IPS DF 4.7 (cell line): ENCODE measurements around the gene TTC28.

Experiments used
- DNase-seq: peaks from one replicate; pipeline ENCODE4 v3.0.0-alpha.2; 2013; ENCODE audit warnings: low spot score; ENCODE audit errors: extremely low read depth

Gene TTC28

GRCh38 chr22:27934069-27934468 lies 745.6 kb downstream of the TTC28 start:
- no peak for DNase-seq

GRCh38 chr22:27933186-27933983 lies 746.3 kb downstream of the TTC28 start:
- no peak for DNase-seq

- DNase-seq, result no peak
Measured at GRCh38 chr22:27930331-27931060, 749.1 kb downstream of the TTC28 start.
